Spleen (tissue), 11 donors: ENCODE data around the gene TNS1. TPM values are rescaled to one million over a fixed set of nuclear protein-coding genes. Genes with fewer than 3 reads are reported as not detected.
A peak's percentile ranks its signal among the peaks of the same experiment; 100 is the strongest.

Experiments used
- DNase-seq: peaks from one replicate; pipeline ENCODE4 v3.0.0-alpha.2; 2020
- H3K27ac ChIP-seq, 8 donors: fragments of 200-600 bp; sonication (generic) in 7 of 8; 1 replicate in 4 of 8; 2 replicates in 4 of 8; pipeline versions ENCODE4 v1.5.0 to v1.8.0; 2016 to 2021; ENCODE audit warnings: inconsistent platforms in 4 of 8, mild to moderate bottlenecking in 4 of 8, moderate library complexity in 1 of 8
- H3K27me3 ChIP-seq, 7 donors: fragments of 200-600 bp; sonication (generic) in 6 of 7; replicated peaks in 1 of 7; 1 replicate in 4 of 7; 2 replicates in 3 of 7; pipeline versions ENCODE4 v1.5.0 to v1.8.0; 2016 to 2021; ENCODE audit warnings: inconsistent platforms in 3 of 7, mild to moderate bottlenecking in 1 of 7
- H3K36me3 ChIP-seq, 6 donors: fragments of 200-600 bp; sonication (generic) in 5 of 6; 1 replicate in 4 of 6; 2 replicates in 2 of 6; pipeline versions ENCODE4 v1.5.0 to v1.8.0; 2016 to 2021; ENCODE audit warnings: inconsistent platforms in 2 of 6
- H3K4me1 ChIP-seq, 6 donors: fragments of 200-600 bp; sonication (generic) in 5 of 6; 1 replicate in 3 of 6; 2 replicates in 3 of 6; pipeline versions ENCODE4 v1.5.0 to v1.8.0; 2016 to 2021; ENCODE audit warnings: inconsistent platforms in 3 of 6
- H3K4me3 ChIP-seq, 8 donors: fragments of 200-600 bp; sonication (generic) in 7 of 8; 1 replicate in 4 of 8; 2 replicates in 4 of 8; pipeline versions ENCODE4 v1.5.0 to v1.8.0; 2016 to 2021; ENCODE audit warnings: inconsistent platforms in 4 of 8, mild to moderate bottlenecking in 4 of 8, moderate library complexity in 2 of 8
- H3K9me3 ChIP-seq, 8 donors: fragments of 200-600 bp; sonication (generic) in 7 of 8; 1 replicate in 4 of 8; 2 replicates in 4 of 8; pipeline versions ENCODE4 v1.5.0 to v1.8.0; 2016 to 2021; ENCODE audit warnings: inconsistent platforms in 4 of 8
- POLR2A ChIP-seq, 3 donors: fragments of 450-650 bp; IDR thresholded peaks; one replicate each; pipeline ENCODE4 v1.5.1; 2017; ENCODE audit warnings: antibody characterized with exemption in 3 of 3, mild to moderate bottlenecking in 1 of 3
- POLR2AphosphoS5 ChIP-seq, 3 donors: sonication (generic); formaldehyde crosslinking; IDR thresholded peaks; one replicate each; pipeline ENCODE4 v1.5.1; 2017; ENCODE audit warnings: antibody characterized with exemption in 3 of 3
- WGBS, 5 donors: extraction: QIAGEN DNeasy Blood & Tissue Kit in 3 of 5; methylation state at CpG; one replicate each; pipeline versions ENCODE4 v1.1.5 to v1.1.7; 2013 to 2018; 5-methylcytosine and 5-hydroxymethylcytosine counted together
- intact Hi-C: fragments of 100-400 bp; cut with DNase I; formaldehyde crosslinking; loops from one replicate; pipeline ENCODE4 v1.15.0; 2023; ENCODE audit warnings: low total_unique reads
- polyA plus RNA-seq, 3 donors: library from polyadenylated mRNA; stranded (reverse); fragments of 200-250 nt; gene quantifications; one replicate each; pipeline ENCODE4 v1.2.1, GENCODE V29; 2013
- total RNA-seq, 7 donors: library from RNA; depleted of rRNA in 3 of 7; stranded (reverse); fragments of >200 nt in 3 of 7; fragmentation: NEBNext Ultra II Directional in 4 of 7; extraction: Animal tissue kit (Norgen Biotek cat#: 25700) in 4 of 7; gene quantifications; one replicate each; pipeline versions ENCODE4 v1.1.0 to v1.2.1, GENCODE V29; 2016 to 2021
- TF ChIP-seq, protein P1 (sequence below), 11 experiments: fragments of 200-600 bp in 7 of 11; fragments of 450-650 bp in 4 of 11; sonication (generic) in 4 of 11; IDR thresholded peaks in 8 of 11; conservative IDR thresholded peaks in 3 of 11; 1 replicate in 7 of 11; 2 replicates in 4 of 11; pipeline versions ENCODE4 v1.4.0 to v1.8.0; 2016 to 2021; ENCODE audit warnings: antibody characterized with exemption in 11 of 11, inconsistent platforms in 4 of 11, mild to moderate bottlenecking in 1 of 11
- donor health status: healthy with polysubstance abuse.
- donor health status: DM: no; HTN: no; CAD: no; lungs with moderate emphysema.
- donor health status: DM: no; HTN: no; CAD: no.
- donor health status: Bipolar disorder and iron deficiency.
- donor health status: healthy.
- donor health status: DM: no; HTN: no; CAD: no.
- donor health status: DM: yes; HTN: yes; CAD: no.

Gene TNS1
- total and polyA plus RNA-seq, 10 donors = 6.9 to 580 (median 246) TPM

DNA sequence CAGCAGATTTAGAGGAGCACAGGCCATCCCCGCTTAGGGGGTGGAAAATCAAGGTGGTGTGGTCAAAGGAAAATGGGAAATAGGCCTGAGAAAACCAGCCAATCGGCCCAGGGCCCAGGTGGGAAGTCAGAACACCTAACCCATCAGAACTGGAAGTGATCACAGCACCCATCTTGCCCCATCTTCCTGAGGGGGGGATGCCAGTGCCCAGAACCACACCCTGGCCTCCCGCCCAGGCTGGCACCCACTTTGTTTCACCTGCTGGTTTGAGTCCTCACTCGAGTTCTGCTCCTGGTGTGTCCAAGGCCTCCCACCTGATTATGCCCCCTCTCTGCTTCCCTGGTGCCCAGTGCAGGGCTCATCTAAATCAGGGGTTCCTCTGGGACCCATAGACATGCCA lies 174.5 kb downstream of the TNS1 start:
- H3K4me3 ChIP-seq = no peak overlapping the region
- 55 to 83% (median 71%) methylated on average over 4 of the region's 4 CpGs for WGBS, 5 donors
- DNase-seq = no peak
- H3K36me3 ChIP-seq = peaks cover 0 to 85% (median 18%) of the 10 kb centered on the region in 6 donors
- TF ChIP-seq, protein P1, sequence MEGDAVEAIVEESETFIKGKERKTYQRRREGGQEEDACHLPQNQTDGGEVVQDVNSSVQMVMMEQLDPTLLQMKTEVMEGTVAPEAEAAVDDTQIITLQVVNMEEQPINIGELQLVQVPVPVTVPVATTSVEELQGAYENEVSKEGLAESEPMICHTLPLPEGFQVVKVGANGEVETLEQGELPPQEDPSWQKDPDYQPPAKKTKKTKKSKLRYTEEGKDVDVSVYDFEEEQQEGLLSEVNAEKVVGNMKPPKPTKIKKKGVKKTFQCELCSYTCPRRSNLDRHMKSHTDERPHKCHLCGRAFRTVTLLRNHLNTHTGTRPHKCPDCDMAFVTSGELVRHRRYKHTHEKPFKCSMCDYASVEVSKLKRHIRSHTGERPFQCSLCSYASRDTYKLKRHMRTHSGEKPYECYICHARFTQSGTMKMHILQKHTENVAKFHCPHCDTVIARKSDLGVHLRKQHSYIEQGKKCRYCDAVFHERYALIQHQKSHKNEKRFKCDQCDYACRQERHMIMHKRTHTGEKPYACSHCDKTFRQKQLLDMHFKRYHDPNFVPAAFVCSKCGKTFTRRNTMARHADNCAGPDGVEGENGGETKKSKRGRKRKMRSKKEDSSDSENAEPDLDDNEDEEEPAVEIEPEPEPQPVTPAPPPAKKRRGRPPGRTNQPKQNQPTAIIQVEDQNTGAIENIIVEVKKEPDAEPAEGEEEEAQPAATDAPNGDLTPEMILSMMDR (IDR thresholded peaks at IDR 0.05 in 8 of 11, conservative IDR thresholded peaks at IDR 0.05 in 3 of 11) = no peak
- no peak for TF ChIP-seq POLR2A (IDR thresholded peaks at IDR 0.05)
- peak in 1 of 3 donors; percentile 31 for TF ChIP-seq POLR2AphosphoS5 (IDR thresholded peaks at IDR 0.05)
- intact Hi-C loops = no loop called here
- peaks cover 12 to 84% (median 40%) of the 10 kb centered on the region in 6 donors for H3K4me1 ChIP-seq
- H3K27ac ChIP-seq = peak overlapping the region in 7 of 8 donors; percentile 40 to 66 (median 53)
- no peaks in the 10 kb centered on the region for H3K27me3 ChIP-seq
- H3K9me3 ChIP-seq = no peaks in the 10 kb centered on the region

DNA sequence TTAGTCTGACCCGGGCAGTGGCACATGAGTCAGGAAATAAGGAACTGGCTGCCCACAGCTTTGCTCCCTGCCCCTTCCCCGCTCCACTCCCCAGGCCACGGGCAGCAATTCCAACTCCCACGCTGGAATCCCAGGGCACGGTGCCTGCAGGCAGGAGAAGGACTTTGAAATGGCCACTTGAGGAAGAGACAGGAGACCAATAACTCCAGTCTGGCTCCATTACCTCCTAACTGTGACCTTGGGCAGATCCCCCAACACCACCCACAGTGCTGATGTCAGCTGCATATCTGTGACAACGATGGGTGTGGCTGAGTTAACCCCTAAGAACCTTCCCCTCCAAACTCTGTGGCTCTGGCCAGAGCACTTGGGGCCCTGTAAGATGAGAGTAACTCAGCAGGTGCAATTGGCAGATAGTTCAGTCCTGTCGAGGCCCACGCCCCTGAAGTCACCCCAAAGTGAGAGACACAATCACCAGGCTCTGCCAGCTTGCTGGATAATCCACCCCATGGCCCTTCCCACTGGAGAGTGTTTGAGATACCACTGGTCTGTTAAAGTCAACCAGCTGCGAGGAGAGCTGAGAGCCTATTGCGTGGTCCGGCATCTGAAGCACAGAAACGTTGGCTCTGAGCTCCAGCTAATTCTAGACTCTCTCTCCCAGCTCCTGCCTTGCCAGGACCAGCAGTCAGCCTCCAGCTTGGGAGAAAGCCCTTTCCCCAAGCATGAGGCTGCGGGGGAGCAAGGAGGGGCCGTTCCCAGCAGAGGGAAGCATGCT lies 175.2 kb downstream of the TNS1 start:
- H3K27me3 ChIP-seq = no peaks in the 10 kb centered on the region
- WGBS, 5 donors = 40 to 75% (median 62%) methylated on average over 7 to 14 of the region's 14 CpGs
- TF ChIP-seq POLR2AphosphoS5 (IDR thresholded peaks at IDR 0.05) = peak; percentile 40 to 70 (median 63)
- no peak for TF ChIP-seq POLR2A (IDR thresholded peaks at IDR 0.05)
- intact Hi-C loops = no loop called here
- no peak for DNase-seq
- no peaks in the 10 kb centered on the region for H3K9me3 ChIP-seq
- H3K4me1 ChIP-seq = peaks cover 12 to 76% (median 37%) of the 10 kb centered on the region in 6 donors
- H3K27ac ChIP-seq = peak overlapping the region in 7 of 8 donors; percentile 40 to 66 (median 53)
- H3K36me3 ChIP-seq = peaks cover 0 to 85% (median 16%) of the 10 kb centered on the region in 6 donors
- H3K4me3 ChIP-seq = no peak overlapping the region

DNA sequence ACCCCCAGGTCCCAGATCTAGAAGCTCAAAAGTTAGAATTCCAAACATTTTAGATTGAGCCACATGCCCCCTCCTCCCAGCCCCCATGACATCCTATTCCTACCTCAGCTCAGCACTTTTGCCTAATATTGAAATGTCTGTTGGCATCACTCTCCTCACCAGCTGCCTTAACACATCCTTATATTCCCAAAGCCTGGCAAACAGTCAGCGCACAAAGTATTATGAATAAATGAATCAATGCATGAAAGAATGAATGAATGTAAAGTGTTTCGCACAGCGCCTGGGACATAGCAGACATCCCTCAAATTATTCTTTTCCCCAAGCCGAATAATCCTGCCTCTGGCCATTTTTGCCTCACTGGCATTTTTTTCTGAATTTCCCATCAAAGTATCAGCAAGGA lies 175.8 kb downstream of the TNS1 start:
- intact Hi-C loops = no loop called here
- H3K27ac ChIP-seq = peak overlapping the region in 5 of 8 donors; percentile 52 to 66 (median 61)
- peaks cover 12 to 76% (median 33%) of the 10 kb centered on the region in 6 donors for H3K4me1 ChIP-seq

DNA sequence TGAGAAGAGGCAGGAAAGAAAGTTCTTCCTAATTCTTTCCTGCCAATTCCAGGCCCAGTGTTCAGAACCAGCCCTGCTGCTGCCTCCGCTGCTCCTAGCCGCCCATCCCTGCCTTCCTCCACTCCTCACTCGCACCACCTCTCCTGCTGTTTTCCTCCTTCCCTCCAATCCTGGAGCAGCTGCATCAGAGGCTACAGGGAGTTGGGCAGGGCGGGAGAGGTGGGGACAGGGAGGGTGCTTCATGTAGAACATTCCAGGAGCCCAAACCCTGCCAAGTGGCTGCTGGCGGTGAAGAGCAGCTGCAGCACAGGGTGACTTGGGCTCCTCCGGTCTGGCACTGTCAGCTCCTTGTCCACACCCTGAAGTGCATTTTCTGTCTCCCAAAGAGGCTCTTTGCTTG lies 176.3 kb downstream of the TNS1 start:
- H3K4me1 ChIP-seq = peaks cover 12 to 76% (median 33%) of the 10 kb centered on the region in 6 donors
- WGBS, 5 donors = 79 to 89% (median 83%) methylated on average over 6 of the region's 6 CpGs

More for the DNA sequence above, 175.8 kb downstream of the TNS1 start:
- no peak for DNase-seq
- Histone ChIP-seq H3K27me3 (no peaks in the 10 kb centered on the region), H3K9me3 (no peaks in the 10 kb centered on the region), H3K36me3 (peaks cover 0 to 85% (median 16%) of the 10 kb centered on the region in 6 donors), H3K4me3 (no peak overlapping the region)
- 77 to 94% (median 81%) methylated on average over 4 of the region's 4 CpGs for WGBS, 5 donors
- TF ChIP-seq POLR2AphosphoS5 (IDR thresholded peaks at IDR 0.05) (no peak), POLR2A (IDR thresholded peaks at IDR 0.05) (no peak)
- TF ChIP-seq, protein P1 (IDR thresholded peaks at IDR 0.05 in 8 of 11, conservative IDR thresholded peaks at IDR 0.05 in 3 of 11) = no peak

More for the DNA sequence above, 176.3 kb downstream of the TNS1 start:
- Histone ChIP-seq H3K4me3 (no peak overlapping the region), H3K36me3 (peaks cover 0 to 86% (median 17%) of the 10 kb centered on the region in 6 donors), H3K27ac (peak overlapping the region in 5 of 8 donors; percentile 52 to 66 (median 61)), H3K27me3 (no peaks in the 10 kb centered on the region), H3K9me3 (no peaks in the 10 kb centered on the region)
- intact Hi-C loops = no loop called here
- no peak for DNase-seq
- TF ChIP-seq POLR2A (IDR thresholded peaks at IDR 0.05) = no peak
- TF ChIP-seq, protein P1 (IDR thresholded peaks at IDR 0.05 in 8 of 11, conservative IDR thresholded peaks at IDR 0.05 in 3 of 11) = no peak
- peak; percentile 4 to 40 (median 34) for TF ChIP-seq POLR2AphosphoS5 (IDR thresholded peaks at IDR 0.05)
